ENCODE measurements around the gene VPS72. TPM values are rescaled to one million over a fixed set of nuclear protein-coding genes. Genes with fewer than 3 reads are reported as not detected.

VPS72 gene
- total and polyA plus RNA-seq, 9 of the 15 experiments (the other 6 are each of a cell fraction or from before 2014, with no cell fraction given), result 7.2 to 131 (median 75.7) TPM

DNA sequence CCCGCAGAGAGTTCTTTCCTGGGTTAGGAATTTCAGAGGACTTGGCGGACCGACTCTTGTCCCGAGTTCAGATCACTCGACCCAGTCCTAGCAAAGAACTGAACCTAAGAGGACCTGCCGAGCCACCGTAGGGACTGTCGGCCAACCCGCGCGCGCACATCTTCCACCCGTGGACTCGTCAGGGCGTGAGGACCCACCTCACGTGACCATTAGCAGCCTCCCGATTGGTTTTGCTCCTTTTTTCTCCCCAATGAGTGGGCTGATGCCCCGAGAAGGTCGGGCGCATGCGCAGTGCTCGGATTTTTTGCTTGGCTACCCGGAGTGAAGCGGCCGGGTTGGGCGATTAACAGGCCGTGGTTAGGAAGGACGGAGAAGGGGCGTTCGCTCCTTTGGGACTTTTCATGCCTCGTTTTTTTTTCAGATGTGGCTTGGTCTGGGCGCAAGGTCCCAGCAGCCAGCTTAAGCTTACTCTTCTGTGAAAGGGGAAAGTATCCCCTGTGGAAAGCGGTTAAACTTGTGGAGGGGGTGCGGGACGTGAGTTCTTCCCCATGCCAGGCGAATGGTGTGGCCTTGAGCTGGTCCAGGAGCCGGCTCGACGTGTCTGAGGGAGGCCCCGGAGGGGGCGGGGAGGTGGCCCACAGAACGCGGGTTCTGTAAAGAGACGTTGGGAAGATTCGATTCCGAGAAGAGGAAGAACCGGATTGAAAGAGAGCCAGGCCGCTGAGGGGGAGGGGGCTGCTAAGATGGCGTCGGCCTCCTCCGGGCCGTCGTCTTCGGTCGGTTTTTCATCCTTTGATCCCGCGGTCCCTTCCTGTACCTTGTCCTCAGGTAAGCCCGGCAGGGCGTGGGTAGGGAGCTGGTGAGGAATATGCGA is 8.5 kb upstream of the VPS72 start, which contains the start of gene PIP5K1A (continued):
- TF ChIP-seq, protein P1, sequence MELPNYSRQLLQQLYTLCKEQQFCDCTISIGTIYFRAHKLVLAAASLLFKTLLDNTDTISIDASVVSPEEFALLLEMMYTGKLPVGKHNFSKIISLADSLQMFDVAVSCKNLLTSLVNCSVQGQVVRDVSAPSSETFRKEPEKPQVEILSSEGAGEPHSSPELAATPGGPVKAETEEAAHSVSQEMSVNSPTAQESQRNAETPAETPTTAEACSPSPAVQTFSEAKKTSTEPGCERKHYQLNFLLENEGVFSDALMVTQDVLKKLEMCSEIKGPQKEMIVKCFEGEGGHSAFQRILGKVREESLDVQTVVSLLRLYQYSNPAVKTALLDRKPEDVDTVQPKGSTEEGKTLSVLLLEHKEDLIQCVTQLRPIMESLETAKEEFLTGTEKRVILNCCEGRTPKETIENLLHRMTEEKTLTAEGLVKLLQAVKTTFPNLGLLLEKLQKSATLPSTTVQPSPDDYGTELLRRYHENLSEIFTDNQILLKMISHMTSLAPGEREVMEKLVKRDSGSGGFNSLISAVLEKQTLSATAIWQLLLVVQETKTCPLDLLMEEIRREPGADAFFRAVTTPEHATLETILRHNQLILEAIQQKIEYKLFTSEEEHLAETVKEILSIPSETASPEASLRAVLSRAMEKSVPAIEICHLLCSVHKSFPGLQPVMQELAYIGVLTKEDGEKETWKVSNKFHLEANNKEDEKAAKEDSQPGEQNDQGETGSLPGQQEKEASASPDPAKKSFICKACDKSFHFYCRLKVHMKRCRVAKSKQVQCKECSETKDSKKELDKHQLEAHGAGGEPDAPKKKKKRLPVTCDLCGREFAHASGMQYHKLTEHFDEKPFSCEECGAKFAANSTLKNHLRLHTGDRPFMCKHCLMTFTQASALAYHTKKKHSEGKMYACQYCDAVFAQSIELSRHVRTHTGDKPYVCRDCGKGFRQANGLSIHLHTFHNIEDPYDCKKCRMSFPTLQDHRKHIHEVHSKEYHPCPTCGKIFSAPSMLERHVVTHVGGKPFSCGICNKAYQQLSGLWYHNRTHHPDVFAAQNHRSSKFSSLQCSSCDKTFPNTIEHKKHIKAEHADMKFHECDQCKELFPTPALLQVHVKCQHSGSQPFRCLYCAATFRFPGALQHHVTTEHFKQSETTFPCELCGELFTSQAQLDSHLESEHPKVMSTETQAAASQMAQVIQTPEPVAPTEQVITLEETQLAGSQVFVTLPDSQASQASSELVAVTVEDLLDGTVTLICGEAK (IDR thresholded peaks at IDR 0.05), result no peak; the same call in 1 of the 2 replicates
- TF ChIP-seq, protein P1 (CRISPR knock-in tag; IDR thresholded peaks at IDR 0.05), result no peak
- TF ChIP-seq YBX1 (IDR thresholded peaks at IDR 0.05) (no peak), MEF2D (tag; conservative IDR thresholded peaks at IDR 0.05; ENCODE audit: low read depth) (no peak), FUS (optimal IDR thresholded peaks at IDR 0.05; ENCODE audit: low read depth, low read length) (no peak)
- TF ChIP-seq, protein P2, sequence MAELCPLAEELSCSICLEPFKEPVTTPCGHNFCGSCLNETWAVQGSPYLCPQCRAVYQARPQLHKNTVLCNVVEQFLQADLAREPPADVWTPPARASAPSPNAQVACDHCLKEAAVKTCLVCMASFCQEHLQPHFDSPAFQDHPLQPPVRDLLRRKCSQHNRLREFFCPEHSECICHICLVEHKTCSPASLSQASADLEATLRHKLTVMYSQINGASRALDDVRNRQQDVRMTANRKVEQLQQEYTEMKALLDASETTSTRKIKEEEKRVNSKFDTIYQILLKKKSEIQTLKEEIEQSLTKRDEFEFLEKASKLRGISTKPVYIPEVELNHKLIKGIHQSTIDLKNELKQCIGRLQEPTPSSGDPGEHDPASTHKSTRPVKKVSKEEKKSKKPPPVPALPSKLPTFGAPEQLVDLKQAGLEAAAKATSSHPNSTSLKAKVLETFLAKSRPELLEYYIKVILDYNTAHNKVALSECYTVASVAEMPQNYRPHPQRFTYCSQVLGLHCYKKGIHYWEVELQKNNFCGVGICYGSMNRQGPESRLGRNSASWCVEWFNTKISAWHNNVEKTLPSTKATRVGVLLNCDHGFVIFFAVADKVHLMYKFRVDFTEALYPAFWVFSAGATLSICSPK (IDR thresholded peaks at IDR 0.05; ENCODE audit: borderline replicate concordance), result no peak

Data from K562 (cell line).